Parathyroid adenoma (tissue), 2 donors: ENCODE results near the gene AGAP1.
A peak's percentile ranks its signal among the peaks of the same experiment; 100 is the strongest.

Experiments
- H2AFZ ChIP-seq: fragments of 300-600 bp; sonication (generic); one replicate; pipeline ENCODE4 v1.7.0; 2017; ENCODE audit warnings: antibody characterized with exemption, mild to moderate bottlenecking
- H3K27ac ChIP-seq: fragments of 300-600 bp; sonication (generic); one replicate; pipeline ENCODE4 v1.7.0; 2017
- H3K27me3 ChIP-seq: fragments of 300-600 bp; sonication (generic); one replicate; pipeline ENCODE4 v1.7.0; 2017; ENCODE audit warnings: low read length; ENCODE audit not compliant: control insufficient read depth, insufficient read depth
- H3K36me3 ChIP-seq: fragments of 300-600 bp; sonication (generic); one replicate; pipeline ENCODE4 v1.7.0; 2017; ENCODE audit warnings: low read length; ENCODE audit not compliant: control insufficient read depth, insufficient read depth
- H3K4me1 ChIP-seq: fragments of 300-600 bp; sonication (generic); one replicate; pipeline ENCODE4 v1.7.0; 2017; ENCODE audit warnings: control low read depth
- H3K4me2 ChIP-seq: fragments of 300-600 bp; sonication (generic); one replicate; pipeline ENCODE4 v1.7.0; 2017; ENCODE audit warnings: low read length
- H3K4me3 ChIP-seq: fragments of 300-600 bp; sonication (generic); one replicate; pipeline ENCODE4 v1.7.0; 2017; ENCODE audit warnings: low read depth, low read length
- H3K79me2 ChIP-seq: fragments of 300-600 bp; sonication (generic); one replicate; pipeline ENCODE4 v1.7.0; 2017; ENCODE audit warnings: control low read depth
- H3K9ac ChIP-seq: fragments of 300-600 bp; sonication (generic); one replicate; pipeline ENCODE4 v1.7.0; 2017; ENCODE audit warnings: mild to moderate bottlenecking
- H3K9me3 ChIP-seq: fragments of 300-600 bp; sonication (generic); one replicate; pipeline ENCODE4 v1.7.0; 2017; ENCODE audit warnings: low read length; ENCODE audit not compliant: control insufficient read depth
- CTCF ChIP-seq: fragments of 300-600 bp; sonication (generic); IDR thresholded peaks from one replicate; pipeline ENCODE4 v1.7.0; 2017; ENCODE audit warnings: antibody characterized with exemption, mild to moderate bottlenecking
- donor health status: primary hyperparathyroidism.

Gene AGAP1

DNA sequence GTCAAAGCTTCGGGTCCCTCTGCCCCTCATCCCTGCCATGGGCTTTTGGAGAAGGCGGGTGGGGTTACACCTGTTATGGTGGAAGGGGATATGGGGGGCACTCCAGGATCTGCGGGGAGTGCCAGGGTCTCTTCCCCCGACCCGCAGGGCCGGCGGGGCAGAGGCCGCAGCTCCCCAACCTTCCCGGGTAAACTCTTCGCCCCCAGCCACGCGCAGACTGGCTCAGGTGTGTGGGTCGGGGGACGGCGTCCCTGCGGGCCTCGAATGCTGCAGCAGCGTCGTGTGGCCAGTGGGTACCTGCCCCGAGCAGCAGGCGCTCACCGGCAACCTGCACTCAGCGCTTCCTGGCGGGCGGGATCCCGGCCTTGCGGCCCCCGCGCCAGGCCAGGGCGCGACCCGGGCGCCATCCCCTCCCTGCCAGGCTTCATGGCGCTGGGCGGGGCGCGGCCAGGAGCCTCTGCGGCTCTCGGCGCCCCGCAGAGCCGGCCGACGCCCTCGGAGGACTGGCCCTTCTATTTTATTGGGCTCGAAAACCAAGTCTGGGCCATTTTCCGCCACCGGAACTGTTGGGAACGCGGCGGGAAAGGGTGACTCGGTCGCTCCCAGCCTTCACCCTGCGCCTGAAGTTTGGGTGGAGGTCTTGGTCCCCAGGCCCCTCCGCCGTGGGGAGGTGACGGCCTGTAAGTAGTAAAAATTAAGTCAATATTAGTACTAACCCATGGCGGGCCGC lies 669.8 kb downstream of the AGAP1 start:
- H3K79me2 ChIP-seq = no peaks in the 10 kb centered on the region
- peak overlapping the region; percentile 68 for H3K4me2 ChIP-seq
- no peaks in the 10 kb centered on the region for H3K36me3 ChIP-seq
- H3K27ac ChIP-seq = no peak overlapping the region
- H3K9ac ChIP-seq = no peak overlapping the region
- peak overlapping the region; percentile 50 for H2AFZ ChIP-seq
- TF ChIP-seq CTCF = no peak
- H3K27me3 ChIP-seq = peaks cover 30% of the 10 kb centered on the region
- H3K9me3 ChIP-seq = no peaks in the 10 kb centered on the region
- H3K4me1 ChIP-seq = no peaks in the 10 kb centered on the region
- peak overlapping the region; percentile 27 for H3K4me3 ChIP-seq

- Histone ChIP-seq H3K4me1 (no peaks in the 10 kb centered on the region), H3K36me3 (no peaks in the 10 kb centered on the region), H3K9ac (no peak overlapping the region), H3K4me3 (peak overlapping the region; percentile 34), H2AFZ (peak overlapping the region; percentile 38), H3K79me2 (no peaks in the 10 kb centered on the region), H3K27me3 (peaks cover 35% of the 10 kb centered on the region), H3K4me2 (peak overlapping the region; percentile 68), H3K9me3 (no peaks in the 10 kb centered on the region), H3K27ac (no peak overlapping the region)
- no peak for TF ChIP-seq CTCF
These were observed 670.5 kb downstream of the AGAP1 start for GRCh38 chr2:236164201-236164924.

- no peak overlapping the region for H2AFZ ChIP-seq
- no peak overlapping the region for H3K4me3 ChIP-seq
- no peaks in the 10 kb centered on the region for H3K9me3 ChIP-seq
- peaks cover 35% of the 10 kb centered on the region for H3K27me3 ChIP-seq
- H3K4me1 ChIP-seq = no peaks in the 10 kb centered on the region
- H3K4me2 ChIP-seq = no peak overlapping the region
- H3K79me2 ChIP-seq = no peaks in the 10 kb centered on the region
- no peak for TF ChIP-seq CTCF
- H3K27ac ChIP-seq = no peak overlapping the region
- H3K36me3 ChIP-seq = no peaks in the 10 kb centered on the region
- no peak overlapping the region for H3K9ac ChIP-seq
These were observed 671.3 kb downstream of the AGAP1 start for GRCh38 chr2:236164925-236165841.

DNA sequence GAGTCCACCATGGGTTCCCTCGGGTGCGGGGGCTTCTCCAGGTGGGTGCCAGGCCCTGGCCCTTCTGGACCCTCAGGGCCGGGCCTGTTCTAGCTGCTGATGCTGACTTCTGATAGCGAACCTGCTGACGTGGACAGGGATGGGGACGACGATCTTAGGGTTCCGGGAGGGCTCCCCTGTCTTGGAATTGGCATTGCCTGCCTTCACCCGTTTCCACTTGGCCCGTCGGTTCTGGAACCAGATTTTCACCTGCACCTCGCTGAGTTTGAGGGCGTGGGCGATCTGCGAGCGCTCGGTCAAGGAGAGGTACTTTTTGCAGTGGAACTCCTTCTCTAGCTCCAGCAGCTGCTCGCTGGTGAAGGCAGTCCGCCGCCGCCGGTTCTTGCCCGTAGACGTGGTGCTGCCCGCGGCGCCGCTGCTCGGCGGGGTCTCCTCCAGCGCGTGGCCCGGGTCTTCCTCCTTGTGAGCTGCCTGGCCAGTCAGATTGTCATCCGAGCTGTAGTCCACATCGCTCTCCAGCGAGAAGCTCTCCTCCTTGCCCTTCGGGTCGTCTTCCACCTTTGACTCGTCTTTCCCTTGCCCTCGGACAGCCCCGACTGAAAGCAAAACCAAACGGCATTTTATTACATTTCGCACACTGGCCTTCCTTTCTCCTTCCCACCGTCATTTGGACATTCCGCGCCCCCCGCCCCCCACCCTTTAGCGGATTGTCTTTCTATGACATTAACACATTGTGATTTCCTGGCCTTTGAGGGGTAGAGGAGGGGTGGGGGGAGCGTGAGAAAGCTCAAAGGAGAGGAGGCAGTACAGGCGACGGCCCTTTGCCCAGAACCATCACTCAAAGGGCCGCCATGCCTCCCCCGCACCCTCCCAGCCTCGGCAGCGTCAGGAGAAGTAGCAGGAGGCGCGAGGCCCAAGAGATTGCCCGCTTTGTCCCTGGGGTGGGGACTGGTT lies 672.3 kb downstream of the AGAP1 start:
- no peak overlapping the region for H2AFZ ChIP-seq
- H3K27ac ChIP-seq = no peak overlapping the region
- H3K4me3 ChIP-seq = peak overlapping the region; percentile 17
- no peaks in the 10 kb centered on the region for H3K4me1 ChIP-seq
- no peaks in the 10 kb centered on the region for H3K9me3 ChIP-seq
- no peaks in the 10 kb centered on the region for H3K79me2 ChIP-seq
- no peak overlapping the region for H3K9ac ChIP-seq
- peaks cover 37% of the 10 kb centered on the region for H3K27me3 ChIP-seq
- no peak for TF ChIP-seq CTCF
- H3K4me2 ChIP-seq = peak overlapping the region; percentile 49
- H3K36me3 ChIP-seq = no peaks in the 10 kb centered on the region
